Measurements from ENCODE around the gene SUMO1.

DNA sequence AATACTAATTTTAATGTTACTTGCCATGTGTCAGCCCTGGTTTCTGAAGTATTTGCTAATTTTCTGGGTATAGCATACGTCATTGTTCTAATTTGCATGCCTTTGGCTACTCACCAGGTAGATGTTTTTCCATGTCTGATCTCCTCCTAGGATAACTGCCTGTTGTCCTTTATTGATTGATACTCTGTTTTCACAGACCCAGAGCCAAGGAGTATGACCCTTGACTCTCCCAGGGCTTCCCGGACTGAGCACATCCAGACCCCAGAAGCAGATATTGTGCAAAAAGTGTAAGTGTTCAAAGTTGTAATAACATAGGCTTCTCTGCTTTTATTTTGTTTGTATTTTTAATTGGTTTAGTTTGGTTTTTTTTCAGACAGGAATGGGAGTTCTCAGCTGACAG lies 53.8 kb downstream of the SUMO1 start:
- TF ChIP-seq, protein P1, sequence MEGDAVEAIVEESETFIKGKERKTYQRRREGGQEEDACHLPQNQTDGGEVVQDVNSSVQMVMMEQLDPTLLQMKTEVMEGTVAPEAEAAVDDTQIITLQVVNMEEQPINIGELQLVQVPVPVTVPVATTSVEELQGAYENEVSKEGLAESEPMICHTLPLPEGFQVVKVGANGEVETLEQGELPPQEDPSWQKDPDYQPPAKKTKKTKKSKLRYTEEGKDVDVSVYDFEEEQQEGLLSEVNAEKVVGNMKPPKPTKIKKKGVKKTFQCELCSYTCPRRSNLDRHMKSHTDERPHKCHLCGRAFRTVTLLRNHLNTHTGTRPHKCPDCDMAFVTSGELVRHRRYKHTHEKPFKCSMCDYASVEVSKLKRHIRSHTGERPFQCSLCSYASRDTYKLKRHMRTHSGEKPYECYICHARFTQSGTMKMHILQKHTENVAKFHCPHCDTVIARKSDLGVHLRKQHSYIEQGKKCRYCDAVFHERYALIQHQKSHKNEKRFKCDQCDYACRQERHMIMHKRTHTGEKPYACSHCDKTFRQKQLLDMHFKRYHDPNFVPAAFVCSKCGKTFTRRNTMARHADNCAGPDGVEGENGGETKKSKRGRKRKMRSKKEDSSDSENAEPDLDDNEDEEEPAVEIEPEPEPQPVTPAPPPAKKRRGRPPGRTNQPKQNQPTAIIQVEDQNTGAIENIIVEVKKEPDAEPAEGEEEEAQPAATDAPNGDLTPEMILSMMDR (IDR thresholded peaks at IDR 0.05; ENCODE audit: low read depth, low read length): no peak
- no peak for TF ChIP-seq POLR2A (IDR thresholded peaks at IDR 0.05; ENCODE audit: extremely low read depth, insufficient read length)
- TF ChIP-seq MYC (IDR thresholded peaks at IDR 0.05; ENCODE audit: low read depth, low read length): no peak

Data from NB4 (cell line).